Left ventricle myocardium inferior (tissue), 1 donor: ENCODE data around the gene ZNF133. TPM values are rescaled to one million over a fixed set of nuclear protein-coding genes. Genes with fewer than 3 reads are reported as not detected.

Experiments
- DNase-seq: peaks from one replicate; pipeline ENCODE4 v3.0.0-alpha.2; 2020
- H3K27ac ChIP-seq: fragments of 200-600 bp; replicated peaks from 2 replicates; pipeline ENCODE4 v1.8.0; 2021
- H3K27me3 ChIP-seq: fragments of 200-600 bp; 2 replicates; pipeline ENCODE4 v1.8.0; 2021; ENCODE audit warnings: low read depth
- H3K36me3 ChIP-seq: fragments of 200-600 bp; 2 replicates; pipeline ENCODE4 v1.8.0; 2021
- H3K4me1 ChIP-seq: fragments of 200-600 bp; 2 replicates; pipeline ENCODE4 v1.8.0; 2021
- H3K4me3 ChIP-seq: fragments of 200-600 bp; 2 replicates; pipeline ENCODE4 v1.8.0; 2021; ENCODE audit warnings: mild to moderate bottlenecking, moderate library complexity
- H3K9me3 ChIP-seq: fragments of 200-600 bp; replicated peaks from 2 replicates; pipeline ENCODE4 v1.8.0; 2021
- intact Hi-C: fragments of 100-400 bp; cut with micrococcal nuclease; formaldehyde crosslinking; loops from one replicate; pipeline ENCODE4 v1.11.0; 2022
- total RNA-seq: library from RNA; stranded (reverse); fragmentation: NEBNext Ultra II Directional; extraction: Animal tissue kit (Norgen Biotek cat#: 25700); gene quantifications from one replicate; pipeline ENCODE4 v1.2.1, GENCODE V29; 2021
- TF ChIP-seq, protein P1 (sequence below): fragments of 200-600 bp; IDR thresholded peaks from 2 replicates; pipeline ENCODE4 v1.8.0; 2021; ENCODE audit warnings: antibody characterized with exemption, mild to moderate bottlenecking, borderline replicate concordance
- donor health status: DM: no; HTN: yes; CAD: no; lungs with severe emphysema.

The ZNF133 gene
- total RNA-seq, 1 donor from 2014 or later, result 7.4 TPM

DNA sequence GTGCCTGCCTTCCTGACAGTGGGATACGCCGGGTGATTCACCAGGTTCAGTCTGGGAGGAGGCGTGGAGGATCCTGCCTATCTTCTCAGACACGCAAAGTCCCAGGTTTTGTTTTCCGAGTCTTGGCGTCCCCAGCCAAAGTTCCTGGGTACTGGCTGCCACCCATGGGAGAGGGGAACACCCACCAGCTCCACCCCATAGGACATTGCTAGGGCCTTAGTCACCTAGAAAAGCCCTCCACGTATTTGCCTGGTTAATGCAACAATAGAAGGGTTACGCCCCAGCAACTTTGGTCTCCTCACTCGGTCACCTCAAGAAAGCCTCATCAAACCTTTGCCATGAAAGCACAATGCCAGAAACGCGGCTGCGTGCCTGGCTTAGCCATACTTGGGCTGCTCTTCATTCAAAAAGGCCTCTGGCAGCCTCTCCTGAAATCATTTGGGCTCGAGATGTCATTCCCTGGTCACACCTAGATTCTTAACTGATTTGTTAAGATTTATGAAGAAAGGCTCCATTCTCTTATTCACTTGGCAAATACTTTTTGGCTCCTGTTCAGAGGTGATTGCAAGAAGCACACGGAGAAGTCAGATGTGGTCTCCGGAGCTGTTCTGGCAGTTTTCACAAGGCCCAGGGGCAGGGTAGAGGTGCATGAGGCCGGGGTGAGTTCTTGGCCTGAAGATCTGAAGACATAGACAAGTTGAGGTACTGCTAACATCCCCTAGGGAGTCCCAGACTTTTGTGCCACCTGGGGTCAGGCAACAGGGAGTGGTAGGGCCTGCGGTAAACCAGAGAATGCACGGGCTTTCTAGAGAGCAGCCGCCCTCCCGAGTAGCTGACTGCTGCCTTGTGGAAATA is 35.5 kb upstream of the ZNF133 start:
- Histone ChIP-seq H3K36me3 (no peaks in the 10 kb centered on the region), H3K9me3 (no peaks in the 10 kb centered on the region), H3K4me3 (no peak overlapping the region), H3K27me3 (peaks cover 28% of the 10 kb centered on the region), H3K4me1 (no peaks in the 10 kb centered on the region), H3K27ac (no peak overlapping the region)
- no peak for DNase-seq
- intact Hi-C loops, result no loop called here
- TF ChIP-seq, protein P1, sequence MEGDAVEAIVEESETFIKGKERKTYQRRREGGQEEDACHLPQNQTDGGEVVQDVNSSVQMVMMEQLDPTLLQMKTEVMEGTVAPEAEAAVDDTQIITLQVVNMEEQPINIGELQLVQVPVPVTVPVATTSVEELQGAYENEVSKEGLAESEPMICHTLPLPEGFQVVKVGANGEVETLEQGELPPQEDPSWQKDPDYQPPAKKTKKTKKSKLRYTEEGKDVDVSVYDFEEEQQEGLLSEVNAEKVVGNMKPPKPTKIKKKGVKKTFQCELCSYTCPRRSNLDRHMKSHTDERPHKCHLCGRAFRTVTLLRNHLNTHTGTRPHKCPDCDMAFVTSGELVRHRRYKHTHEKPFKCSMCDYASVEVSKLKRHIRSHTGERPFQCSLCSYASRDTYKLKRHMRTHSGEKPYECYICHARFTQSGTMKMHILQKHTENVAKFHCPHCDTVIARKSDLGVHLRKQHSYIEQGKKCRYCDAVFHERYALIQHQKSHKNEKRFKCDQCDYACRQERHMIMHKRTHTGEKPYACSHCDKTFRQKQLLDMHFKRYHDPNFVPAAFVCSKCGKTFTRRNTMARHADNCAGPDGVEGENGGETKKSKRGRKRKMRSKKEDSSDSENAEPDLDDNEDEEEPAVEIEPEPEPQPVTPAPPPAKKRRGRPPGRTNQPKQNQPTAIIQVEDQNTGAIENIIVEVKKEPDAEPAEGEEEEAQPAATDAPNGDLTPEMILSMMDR, result no peak

- Histone ChIP-seq H3K27me3 (peaks cover 35% of the 10 kb centered on the region), H3K4me1 (no peaks in the 10 kb centered on the region), H3K9me3 (no peaks in the 10 kb centered on the region), H3K4me3 (no peak overlapping the region), H3K27ac (no peak overlapping the region), H3K36me3 (no peaks in the 10 kb centered on the region)
- intact Hi-C loops, result no loop called here
- no peak for DNase-seq
- TF ChIP-seq, protein P1, result no peak
These were observed 33.7 kb upstream of the ZNF133 start for GRCh38 chr20:18254615-18255014.

DNA sequence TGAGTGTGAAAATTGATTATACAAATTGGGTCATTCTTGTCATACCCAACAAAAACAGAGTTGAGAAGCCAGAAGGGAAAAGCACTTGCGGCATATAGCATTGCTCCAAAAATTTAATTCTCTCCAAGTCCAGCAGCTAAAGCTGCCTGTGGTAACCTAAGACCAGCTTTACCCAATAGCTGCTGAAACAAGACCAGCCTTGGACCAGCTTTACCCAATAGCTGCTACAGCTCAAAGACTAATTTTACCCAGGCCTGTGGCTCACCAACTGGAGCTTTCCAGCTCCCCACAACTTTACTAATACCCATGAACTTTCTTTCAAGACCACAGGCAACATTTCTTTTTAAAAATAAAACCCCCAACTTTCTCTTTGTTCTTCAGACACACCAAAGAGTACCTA is 32.8 kb upstream of the ZNF133 start:
- intact Hi-C loops, result no loop called here
- DNase-seq, result no peak
- no peaks in the 10 kb centered on the region for H3K9me3 ChIP-seq
- TF ChIP-seq, protein P1, result no peak
- H3K27ac ChIP-seq, result no peak overlapping the region
- no peak overlapping the region for H3K4me3 ChIP-seq
- H3K36me3 ChIP-seq, result no peaks in the 10 kb centered on the region
- H3K4me1 ChIP-seq, result no peaks in the 10 kb centered on the region
- H3K27me3 ChIP-seq, result peaks cover 44% of the 10 kb centered on the region

DNA sequence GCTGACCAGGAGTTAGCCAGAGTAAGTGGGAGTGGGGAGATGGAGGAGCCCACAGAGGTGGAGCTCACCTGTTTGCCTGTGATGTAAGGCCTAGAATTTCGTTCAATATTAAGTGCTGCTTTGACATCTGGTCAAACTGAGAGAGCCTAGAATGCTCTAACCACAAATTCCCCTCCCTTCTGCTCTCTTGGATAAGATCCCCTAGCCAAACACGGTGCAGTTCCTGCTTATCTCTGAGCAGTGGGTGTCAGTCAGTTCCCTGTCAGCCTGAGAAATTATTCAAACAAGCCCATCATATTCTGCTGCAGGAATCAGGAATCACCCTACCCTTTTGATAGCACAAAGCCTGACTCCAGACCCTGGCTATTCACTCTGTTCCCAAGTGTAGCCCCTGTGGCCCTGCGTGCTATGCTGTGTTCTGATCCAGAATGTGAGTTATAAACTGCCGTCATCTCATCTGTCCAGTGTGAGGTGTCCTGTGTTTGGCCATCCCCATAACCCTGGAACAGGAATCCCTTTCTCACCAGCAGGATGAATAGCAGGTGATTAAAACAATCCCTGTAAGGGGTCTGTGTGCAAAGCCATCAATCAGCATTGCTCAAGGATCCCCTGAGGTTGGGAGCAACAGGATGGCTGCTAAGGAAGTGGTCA is 31.8 kb upstream of the ZNF133 start:
- intact Hi-C loops, result no loop called here

DNA sequence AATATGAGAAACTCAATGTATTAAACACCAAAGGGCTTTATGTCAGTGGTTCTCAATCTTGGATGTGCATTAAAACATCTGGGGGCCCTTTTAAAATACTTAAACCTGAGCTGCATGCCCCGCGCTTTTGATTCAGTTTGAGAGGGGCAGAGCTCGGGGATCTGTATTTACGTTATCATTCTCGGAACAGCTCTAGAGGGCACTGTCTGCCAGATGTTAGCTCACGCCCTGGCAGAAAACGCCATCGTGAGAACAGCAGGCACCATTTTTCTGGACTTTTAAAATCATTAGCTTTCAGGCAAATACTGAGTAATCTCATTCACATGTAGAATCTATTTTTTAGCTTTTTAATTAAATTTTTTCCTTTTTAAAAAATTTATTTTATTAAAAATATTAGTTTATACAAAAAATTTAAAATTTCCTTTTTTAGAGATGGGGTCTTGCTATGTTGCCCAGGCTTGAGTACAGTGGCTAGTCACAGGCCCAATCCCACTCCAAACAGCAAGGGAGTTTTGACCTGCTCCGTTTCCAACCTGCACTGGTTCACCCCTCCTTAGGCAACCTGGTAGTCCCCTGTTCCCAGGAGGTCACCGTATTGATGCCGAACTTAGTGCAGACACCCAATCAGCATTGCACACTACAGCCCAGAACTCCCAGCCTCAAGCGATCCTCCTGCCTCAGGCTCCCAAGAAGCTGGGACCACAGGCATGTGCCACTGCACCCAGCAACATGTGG is 30.0 kb upstream of the ZNF133 start:
- H3K27ac ChIP-seq, result no peak overlapping the region
- TF ChIP-seq, protein P1, result no peak
- intact Hi-C loops, result no loop called here

More for the DNA sequence above, 31.8 kb upstream of the ZNF133 start:
- Histone ChIP-seq H3K27me3 (peaks cover 47% of the 10 kb centered on the region), H3K36me3 (no peaks in the 10 kb centered on the region), H3K9me3 (no peaks in the 10 kb centered on the region), H3K4me3 (no peak overlapping the region), H3K27ac (no peak overlapping the region), H3K4me1 (no peaks in the 10 kb centered on the region)
- DNase-seq, result no peak
- TF ChIP-seq, protein P1, result no peak

More for the DNA sequence above, 30.0 kb upstream of the ZNF133 start:
- H3K9me3 ChIP-seq, result no peaks in the 10 kb centered on the region
- H3K36me3 ChIP-seq, result no peaks in the 10 kb centered on the region
- no peak for DNase-seq
- H3K4me1 ChIP-seq, result no peaks in the 10 kb centered on the region
- H3K27me3 ChIP-seq, result peaks cover 46% of the 10 kb centered on the region
- H3K4me3 ChIP-seq, result no peak overlapping the region
